Endothelial cell of umbilical vein (primary cell): ENCODE results near the gene SAE1.

Source experiments
- EZH2 ChIP-seq: IDR thresholded peaks from 2 replicates; pipeline ENCODE4 v1.6.1; 2012; ENCODE audit warnings: borderline replicate concordance, low read depth, mild to moderate bottlenecking, moderate library complexity, low read length, inconsistent platforms; ENCODE audit not compliant: severe bottlenecking
- POLR2A ChIP-seq: IDR thresholded peaks from 2 replicates; pipeline ENCODE4 v1.6.1; 2012; ENCODE audit warnings: low read depth, mild to moderate bottlenecking, control low read depth, low read length
- TF ChIP-seq, protein P1 (sequence below), 2 donors: IDR thresholded peaks; 1 replicate in 1 of 2; 2 replicates in 1 of 2; pipeline ENCODE4 v1.5.1; 2011; ENCODE audit warnings: low read length in 2 of 2, mild to moderate bottlenecking in 2 of 2, moderate library complexity in 2 of 2, control low read depth in 1 of 2, inconsistent platforms in 1 of 2, low read depth in 1 of 2; ENCODE audit not compliant: insufficient read depth in 1 of 2; ENCODE audit errors: extremely low read depth in 1 of 2

DNA sequence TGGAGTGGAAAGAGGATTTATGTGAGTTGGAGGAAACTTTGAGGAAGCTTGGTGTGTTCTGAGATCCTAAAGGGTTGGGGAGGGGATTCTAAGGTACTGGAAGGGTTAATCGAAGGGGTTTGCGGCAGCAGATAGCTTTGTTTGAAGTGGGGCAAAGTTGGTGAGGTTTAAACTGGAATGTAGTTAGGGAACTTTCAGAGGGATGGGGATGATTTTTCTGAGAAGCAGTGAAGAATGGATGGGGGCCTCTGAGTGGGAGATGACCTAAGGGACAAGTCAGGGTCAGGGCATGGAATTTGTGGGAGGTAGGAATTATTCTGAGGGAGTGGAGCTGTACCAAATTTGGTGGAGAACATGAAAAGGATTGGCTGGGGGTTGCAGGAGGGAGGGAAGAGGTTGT is 3.9 kb downstream of the SAE1 start:
- TF ChIP-seq, protein P1, sequence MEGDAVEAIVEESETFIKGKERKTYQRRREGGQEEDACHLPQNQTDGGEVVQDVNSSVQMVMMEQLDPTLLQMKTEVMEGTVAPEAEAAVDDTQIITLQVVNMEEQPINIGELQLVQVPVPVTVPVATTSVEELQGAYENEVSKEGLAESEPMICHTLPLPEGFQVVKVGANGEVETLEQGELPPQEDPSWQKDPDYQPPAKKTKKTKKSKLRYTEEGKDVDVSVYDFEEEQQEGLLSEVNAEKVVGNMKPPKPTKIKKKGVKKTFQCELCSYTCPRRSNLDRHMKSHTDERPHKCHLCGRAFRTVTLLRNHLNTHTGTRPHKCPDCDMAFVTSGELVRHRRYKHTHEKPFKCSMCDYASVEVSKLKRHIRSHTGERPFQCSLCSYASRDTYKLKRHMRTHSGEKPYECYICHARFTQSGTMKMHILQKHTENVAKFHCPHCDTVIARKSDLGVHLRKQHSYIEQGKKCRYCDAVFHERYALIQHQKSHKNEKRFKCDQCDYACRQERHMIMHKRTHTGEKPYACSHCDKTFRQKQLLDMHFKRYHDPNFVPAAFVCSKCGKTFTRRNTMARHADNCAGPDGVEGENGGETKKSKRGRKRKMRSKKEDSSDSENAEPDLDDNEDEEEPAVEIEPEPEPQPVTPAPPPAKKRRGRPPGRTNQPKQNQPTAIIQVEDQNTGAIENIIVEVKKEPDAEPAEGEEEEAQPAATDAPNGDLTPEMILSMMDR (IDR thresholded peaks at IDR 0.05; ENCODE audit: extremely low read depth in 1 of 2, insufficient read depth in 1 of 2, low read depth in 1 of 2, low read length in 2 of 2) = no peak
- TF ChIP-seq EZH2 (no peak), POLR2A (no peak)
